MCF 10A (cell line): ENCODE measurements around the gene LMO4. TPM values are rescaled to one million over a fixed set of nuclear protein-coding genes. Genes with fewer than 3 reads are reported as not detected.

Experiments used
- BruUV-seq: library from RNA; stranded (reverse); fragments of 400-500 nt; replicated peaks from 2 replicates; lab custom pipeline; 2021; lab: Mats Ljungman, UMichigan
- CTCF ChIA-PET: fragments of 300-600 bp; sonication (Branson Sonifier 250); formaldehyde crosslinking; extraction: SDS; loops from one replicate; lab custom pipeline; 2021; ENCODE audit warnings: antibody characterized with exemption, inconsistent platforms; lab: Yijun Ruan, JAX
- POLR2A ChIA-PET: fragments of 300-600, 350-650 bp; sonication (Branson Sonifier 250); formaldehyde crosslinking; extraction: SDS; loops from one replicate; lab custom pipeline; 2020; ENCODE audit warnings: antibody characterized with exemption, inconsistent platforms; lab: Yijun Ruan, JAX
- DNase-seq: peaks from one replicate; pipeline ENCODE4 v3.0.0-alpha.2; 2018; ENCODE audit not compliant: unreplicated experiment
- H3K27ac Mint-ChIP-seq: one replicate; pipeline ENCODE4 v1.8.0; 2022; ENCODE audit warnings: mild to moderate bottlenecking, low read depth, mixed read lengths; ENCODE audit not compliant: unreplicated experiment
- H3K27me3 Mint-ChIP-seq: one replicate; pipeline ENCODE4 v1.8.0; 2022; ENCODE audit warnings: mixed read lengths; ENCODE audit not compliant: insufficient read depth, unreplicated experiment
- H3K36me3 Mint-ChIP-seq: one replicate; pipeline ENCODE4 v1.8.0; 2022; ENCODE audit warnings: mild to moderate bottlenecking, moderate library complexity, mixed read lengths; ENCODE audit not compliant: insufficient read depth, unreplicated experiment
- H3K4me1 Mint-ChIP-seq: one replicate; pipeline ENCODE4 v1.8.0; 2022; ENCODE audit warnings: mixed read lengths; ENCODE audit not compliant: insufficient read depth, unreplicated experiment
- H3K4me3 Mint-ChIP-seq: one replicate; pipeline ENCODE4 v1.8.0; 2022; ENCODE audit warnings: mild to moderate bottlenecking, moderate library complexity, mixed read lengths; ENCODE audit not compliant: unreplicated experiment
- H3K9me3 Mint-ChIP-seq: one replicate; pipeline ENCODE4 v1.8.0; 2022; ENCODE audit warnings: mixed read lengths; ENCODE audit not compliant: unreplicated experiment
- CTCF ChIP-seq: fragments of 200-600 bp; IDR thresholded peaks from one replicate; pipeline ENCODE4 v1.8.0; 2022; ENCODE audit warnings: antibody characterized with exemption, mild to moderate bottlenecking; ENCODE audit not compliant: unreplicated experiment
- intact Hi-C: fragments of 100-400 bp; cut with micrococcal nuclease; formaldehyde crosslinking; loops from 2 replicates; pipeline ENCODE4 v1.14.1; 2022
- total RNA-seq: library from RNA; stranded (reverse); gene quantifications from 2 replicates; pipeline ENCODE4 v1.2.3, GENCODE V29; 2022

LMO4 gene
- total RNA-seq, 1 experiment from 2014 or later: 29.4 TPM

GRCh38 chr1:87336623-87337067 lies 8.0 kb downstream of the LMO4 start:
- intact Hi-C loops: no loop called here
- Mint-ChIP-seq H3K4me1 (peaks cover 20% of the 10 kb centered on the region), H3K4me3 (peak overlapping the region; percentile 77), H3K27me3 (no peaks in the 10 kb centered on the region), H3K27ac (no peak overlapping the region), H3K36me3 (peaks cover 48% of the 10 kb centered on the region), H3K9me3 (no peaks in the 10 kb centered on the region)
- no peak for DNase-seq
- CTCF ChIA-PET: interaction anchor here (0.6 to 1.4 kb wide), 4 partner anchors 15 to 1661 kb away, joined by 3 to 4 read pairs (median 4); no protein-coding TSS in a partner anchor
- POLR2A ChIA-PET: interaction anchor here (1.5 kb wide), 2 partner anchors 12 to 62 kb away, joined by 4 to 7 read pairs; no protein-coding TSS in a partner anchor
- no TSS peak for BruUV-seq
- no peak for TF ChIP-seq CTCF

- intact Hi-C loops: no loop called here
- ChIA-PET CTCF (no interaction called here), POLR2A (no interaction called here)
- no peak for DNase-seq
- Mint-ChIP-seq H3K27me3 (no peaks in the 10 kb centered on the region), H3K4me1 (peaks cover 12% of the 10 kb centered on the region), H3K9me3 (no peaks in the 10 kb centered on the region), H3K4me3 (no peak overlapping the region), H3K27ac (no peak overlapping the region), H3K36me3 (peaks cover 54% of the 10 kb centered on the region)
- no TSS peak for BruUV-seq
- TF ChIP-seq CTCF: no peak
Measured at GRCh38 chr1:87337606-87338005, 8.9 kb downstream of the LMO4 start.

GRCh38 chr1:87338566-87338965 lies 9.9 kb downstream of the LMO4 start:
- intact Hi-C loops: no loop called here
- ChIA-PET POLR2A (interaction anchor here (0.6 kb wide), 1 partner anchor 90 kb away, joined by 3 read pairs; no protein-coding TSS in a partner anchor), CTCF (interaction anchor here (0.6 kb wide), 1 partner anchor 18 kb away, joined by 5 read pairs; no protein-coding TSS in a partner anchor)
- no peaks in the 10 kb centered on the region for H3K27me3 Mint-ChIP-seq
- no peak for TF ChIP-seq CTCF
- peaks cover 12% of the 10 kb centered on the region for H3K4me1 Mint-ChIP-seq
- peaks cover 54% of the 10 kb centered on the region for H3K36me3 Mint-ChIP-seq
- DNase-seq: no peak
- H3K27ac Mint-ChIP-seq: no peak overlapping the region
- H3K9me3 Mint-ChIP-seq: no peaks in the 10 kb centered on the region
- no TSS peak for BruUV-seq
- no peak overlapping the region for H3K4me3 Mint-ChIP-seq

- TF ChIP-seq CTCF: no peak
- ChIA-PET CTCF (interaction anchor here (1.2 to 2.0 kb wide), 3 partner anchors 8 to 214 kb away, joined by 3 to 5 read pairs (median 4); no protein-coding TSS in a partner anchor), POLR2A (no interaction called here)
- Mint-ChIP-seq H3K27me3 (no peaks in the 10 kb centered on the region), H3K4me3 (no peak overlapping the region), H3K36me3 (peaks cover 72% of the 10 kb centered on the region), H3K27ac (no peak overlapping the region), H3K9me3 (no peaks in the 10 kb centered on the region), H3K4me1 (no peaks in the 10 kb centered on the region)
- intact Hi-C loops: no loop called here
- no TSS peak for BruUV-seq
- no peak for DNase-seq
Measured at GRCh38 chr1:87344231-87344630, 15.6 kb downstream of the LMO4 start.
